SHP77 treated with DMSO at 0.1 percent for 48 hours (cell line): ENCODE results near the gene PDSS2.
"Not testable (repeated sequence)": the region's sequence is repeated elsewhere in the genome, so short reads cannot be mapped to it uniquely, and the experiment has no call there.

ENCODE experiments used
- DNase-seq: peaks from one replicate; lab custom pipeline; 2025; lab: John Stamatoyannopoulos, UW

PDSS2 gene

GRCh38 chr6:107475360-107475759 is 16.0 kb upstream of the PDSS2 start:
- DNase-seq = not testable (repeated sequence)

GRCh38 chr6:107473660-107474059 is 14.3 kb upstream of the PDSS2 start:
- DNase-seq = no peak

DNA sequence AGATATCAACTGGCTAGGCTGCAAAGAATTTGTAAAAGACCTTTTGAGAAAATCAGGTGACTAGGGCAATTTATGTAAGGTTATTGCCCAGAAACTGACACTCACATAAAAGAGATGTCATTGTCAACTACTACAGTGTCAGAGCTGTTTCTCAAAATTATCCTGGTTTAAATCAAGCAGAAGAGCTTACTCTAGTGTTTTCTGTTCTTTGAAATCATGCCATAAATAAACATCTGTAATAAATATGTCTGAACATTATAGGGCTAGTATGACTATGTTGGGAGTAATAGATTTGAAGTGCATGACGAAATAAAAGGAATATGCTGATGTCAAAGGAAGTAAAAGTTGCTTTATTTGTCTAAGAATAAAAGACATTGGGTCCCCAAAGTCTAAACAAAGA is 11.0 kb upstream of the PDSS2 start:
- DNase-seq = no peak

DNA sequence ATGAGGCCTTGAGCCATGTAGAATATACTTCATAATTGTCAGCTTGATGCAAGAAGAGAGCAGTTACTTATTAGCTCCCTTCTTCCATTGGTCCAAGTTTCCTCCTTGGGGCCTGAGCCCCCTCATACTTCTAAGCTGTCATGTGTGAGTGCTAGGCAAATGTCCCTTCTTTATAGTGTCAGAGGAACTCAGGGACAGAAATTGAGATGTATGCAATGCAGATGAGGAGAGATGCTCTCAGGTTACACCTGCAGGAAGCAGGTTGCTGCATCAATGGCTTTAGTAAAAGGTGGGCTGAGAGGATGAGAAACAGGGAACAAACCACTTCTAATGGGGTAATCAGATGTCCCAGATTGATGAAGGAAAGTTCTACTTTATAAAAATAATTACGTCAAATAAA is 6.7 kb upstream of the PDSS2 start:
- no peak for DNase-seq

DNA sequence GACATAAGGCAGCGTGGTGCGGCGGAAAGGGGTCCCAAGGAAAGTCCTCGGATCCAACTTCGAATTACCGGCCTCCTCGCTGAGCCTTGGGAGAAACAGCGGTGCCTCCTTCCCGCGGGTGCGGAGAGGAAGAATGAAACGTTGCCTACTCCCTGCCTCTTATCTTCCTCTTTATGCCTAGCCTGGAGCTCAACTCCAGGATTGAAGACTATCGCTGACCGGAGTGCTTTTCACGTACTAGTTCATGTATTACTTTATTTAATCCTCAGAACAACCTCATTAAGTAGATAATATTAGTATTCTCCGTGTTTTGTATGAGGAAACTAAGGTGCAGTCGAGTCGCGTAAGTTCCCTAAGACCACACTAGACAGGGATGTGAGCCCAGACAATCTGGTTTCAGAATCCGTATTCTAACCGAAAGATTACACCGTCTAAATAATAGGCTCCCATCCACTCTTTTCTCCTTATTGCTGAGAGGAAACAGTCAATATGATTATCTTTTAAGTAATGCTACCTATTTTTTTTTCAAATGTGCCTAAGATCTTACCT is 793 bp upstream of the PDSS2 start:
- DNase-seq = no peak

GRCh38 chr6:107458672-107459282 is 587 bp downstream of the PDSS2 start:
- DNase-seq = peak; percentile 28

DNA sequence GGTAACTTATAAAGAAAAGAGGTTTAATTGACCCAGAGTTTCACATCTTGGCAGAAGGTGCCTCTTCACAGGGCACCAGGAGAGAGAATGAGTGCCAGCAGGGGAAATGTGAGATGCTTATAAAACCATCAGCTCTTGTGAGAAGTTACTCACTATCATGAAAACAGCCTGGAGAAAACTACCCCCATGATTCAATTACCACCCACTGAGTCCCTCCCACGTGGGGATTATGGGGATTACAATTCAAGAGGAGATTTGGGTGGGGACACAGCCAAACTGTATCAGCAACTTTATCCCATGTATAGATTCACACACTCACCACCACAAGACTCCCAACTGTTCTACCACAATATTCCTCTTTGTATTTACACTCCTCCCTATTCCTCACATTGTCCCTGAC is 10.6 kb downstream of the PDSS2 start:
- DNase-seq = no peak

GRCh38 chr6:107447663-107448216 is 11.6 kb downstream of the PDSS2 start:
- DNase-seq = no peak

- no peak for DNase-seq
Observed at GRCh38 chr6:107444277-107444676, 15.1 kb downstream of the PDSS2 start.

DNA sequence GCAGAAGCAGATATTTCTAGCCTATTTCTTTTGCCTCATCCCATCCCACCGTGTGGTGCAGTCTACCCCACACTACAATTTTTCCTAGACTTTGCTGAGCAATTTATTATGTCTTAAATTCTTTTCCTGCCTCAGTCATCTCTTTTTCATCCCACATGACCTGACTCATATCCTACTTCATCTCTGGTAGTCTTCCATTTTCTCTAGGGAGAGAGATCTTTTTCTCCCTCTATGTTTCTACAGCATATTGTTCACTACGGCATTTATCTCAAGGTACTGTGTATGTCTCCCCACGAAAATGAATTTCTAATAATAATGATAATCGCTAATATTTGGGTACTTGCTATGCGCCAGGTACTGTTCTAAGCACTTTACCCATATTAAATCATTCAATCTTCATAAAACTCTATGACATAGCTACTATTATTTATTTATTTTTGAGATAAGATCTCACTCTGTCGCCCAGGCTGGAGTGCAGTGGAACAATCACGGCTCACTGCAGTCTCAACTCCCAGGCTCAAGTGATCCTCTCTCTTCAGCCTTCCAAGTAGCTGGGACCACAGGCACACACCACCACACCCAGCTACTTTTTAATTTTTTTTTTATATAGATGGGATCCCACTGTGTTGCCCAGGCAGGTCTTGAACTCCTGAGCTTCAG is 15.6 kb downstream of the PDSS2 start:
- no peak for DNase-seq

DNA sequence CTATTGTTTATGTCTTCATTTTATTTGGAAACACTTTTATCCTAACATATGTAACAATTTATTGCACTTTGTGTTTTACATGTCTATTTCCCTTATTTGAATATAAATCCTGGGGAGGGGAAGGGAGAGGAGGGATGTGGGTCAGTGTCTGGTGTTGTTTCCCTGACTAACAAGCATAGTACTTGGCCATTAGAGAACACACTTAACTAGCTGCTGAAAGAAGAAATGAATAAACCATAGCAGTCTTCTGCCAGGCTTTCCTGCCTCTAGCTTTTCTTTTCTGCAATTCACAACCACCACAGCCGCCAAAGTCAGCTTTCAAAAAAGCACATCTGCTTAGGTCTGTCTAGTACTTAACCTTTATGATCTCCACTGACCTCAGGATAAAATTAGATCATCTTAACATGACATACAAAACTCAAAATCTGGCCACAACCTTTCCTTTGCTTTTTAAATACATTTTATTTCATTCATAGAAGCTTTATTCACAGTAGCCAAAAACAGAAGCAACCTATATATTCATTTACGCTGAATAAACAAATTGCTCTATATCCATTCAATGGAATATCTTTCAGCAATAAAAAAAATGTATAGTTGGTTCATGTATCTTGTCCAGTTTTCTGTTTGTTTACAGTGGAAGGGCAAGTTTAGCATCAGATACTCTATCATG is 16.3 kb downstream of the PDSS2 start:
- no peak for DNase-seq

GRCh38 chr6:107441682-107442081 is 17.7 kb downstream of the PDSS2 start:
- DNase-seq = no peak

DNA sequence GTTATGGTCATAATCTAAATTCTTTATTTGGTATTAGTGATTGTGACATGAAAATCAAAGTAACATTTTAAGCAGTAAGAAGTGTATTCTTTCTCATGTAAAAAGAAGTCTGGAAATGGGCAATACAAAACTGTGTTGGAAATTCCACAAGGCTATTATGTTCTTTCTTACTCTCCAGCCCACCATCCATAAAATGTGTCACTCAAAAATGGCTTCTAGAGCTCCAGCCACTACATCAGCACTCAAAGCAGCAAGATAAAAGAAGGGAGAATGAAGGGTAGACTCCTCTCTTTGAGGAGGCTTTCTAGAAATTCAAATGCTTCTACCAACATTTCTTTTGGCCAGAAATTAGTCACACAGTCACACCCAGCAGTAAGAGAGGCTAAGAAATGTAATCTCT is 18.4 kb downstream of the PDSS2 start:
- DNase-seq = no peak

- no peak for DNase-seq
Observed at GRCh38 chr6:107439406-107439805, 20.0 kb downstream of the PDSS2 start.

- no peak for DNase-seq
Observed at GRCh38 chr6:107437691-107438090, 21.7 kb downstream of the PDSS2 start.

GRCh38 chr6:107436881-107437280 is 22.5 kb downstream of the PDSS2 start:
- no peak for DNase-seq

- DNase-seq = no peak
Observed at GRCh38 chr6:107435798-107436197, 23.6 kb downstream of the PDSS2 start.

DNA sequence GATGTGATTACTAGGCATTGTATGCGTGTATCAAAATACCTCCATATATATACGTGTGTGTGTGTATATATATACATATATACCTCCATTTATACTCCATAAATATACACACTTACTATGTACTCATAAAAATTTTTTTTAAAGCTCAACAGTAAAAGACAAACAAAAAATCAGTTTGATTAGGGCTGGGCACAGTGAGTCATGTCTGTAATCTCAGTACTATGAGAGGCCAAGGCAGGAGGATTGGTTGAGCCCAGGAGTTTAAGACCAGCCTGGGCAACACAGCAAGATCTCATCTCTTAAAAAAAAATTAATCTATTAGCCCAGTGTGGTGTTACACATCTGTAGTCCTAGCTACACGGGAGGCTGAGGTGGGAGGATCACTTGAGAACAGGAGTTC is 24.6 kb downstream of the PDSS2 start:
- no peak for DNase-seq

DNA sequence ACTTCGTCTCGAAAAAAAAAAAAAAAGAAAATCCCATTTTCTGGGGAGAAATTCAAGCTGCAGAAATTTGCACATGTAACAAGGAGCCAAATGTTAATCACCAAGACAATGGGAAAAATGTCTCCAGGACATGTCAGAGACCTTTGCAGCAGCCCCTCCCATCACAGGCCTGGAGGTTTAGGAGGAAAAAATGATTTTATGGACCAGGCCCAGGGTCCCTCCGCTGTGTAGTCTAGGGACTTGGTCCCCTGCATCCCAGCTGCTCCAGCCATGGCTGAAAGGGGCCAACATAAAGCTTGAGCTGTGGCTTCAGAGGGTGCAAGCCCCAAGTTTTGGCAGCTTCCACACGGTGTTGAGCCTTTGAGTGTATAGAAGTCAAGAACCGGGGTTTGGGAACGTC is 33.4 kb downstream of the PDSS2 start:
- not testable (repeated sequence) for DNase-seq

DNA sequence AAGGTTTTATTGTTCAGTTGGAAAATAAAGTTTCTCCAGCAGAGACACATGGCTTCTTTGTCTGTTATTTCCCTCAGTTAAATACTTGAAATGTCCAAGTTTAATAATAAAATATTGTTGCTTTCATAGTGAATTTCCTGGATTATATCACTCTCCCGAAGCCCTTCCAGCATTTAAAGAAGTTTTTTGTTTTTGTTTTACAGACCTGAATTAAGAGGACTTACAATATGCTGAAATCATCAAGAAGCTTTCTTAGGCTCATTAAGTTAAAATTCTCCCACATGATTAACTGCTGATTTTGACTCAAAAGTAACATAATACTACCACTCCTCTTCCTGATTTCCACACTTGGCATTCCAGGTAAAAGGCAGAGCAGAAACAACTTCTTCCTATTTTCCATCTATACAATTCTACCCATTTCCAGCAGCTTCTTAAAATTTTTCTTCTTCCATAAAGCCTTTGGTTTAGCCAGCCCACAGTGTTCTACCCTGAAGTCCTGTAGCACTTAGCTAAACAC is 35.8 kb downstream of the PDSS2 start:
- DNase-seq = no peak

- no peak for DNase-seq
Observed at GRCh38 chr6:107421696-107422256, 37.6 kb downstream of the PDSS2 start.

DNA sequence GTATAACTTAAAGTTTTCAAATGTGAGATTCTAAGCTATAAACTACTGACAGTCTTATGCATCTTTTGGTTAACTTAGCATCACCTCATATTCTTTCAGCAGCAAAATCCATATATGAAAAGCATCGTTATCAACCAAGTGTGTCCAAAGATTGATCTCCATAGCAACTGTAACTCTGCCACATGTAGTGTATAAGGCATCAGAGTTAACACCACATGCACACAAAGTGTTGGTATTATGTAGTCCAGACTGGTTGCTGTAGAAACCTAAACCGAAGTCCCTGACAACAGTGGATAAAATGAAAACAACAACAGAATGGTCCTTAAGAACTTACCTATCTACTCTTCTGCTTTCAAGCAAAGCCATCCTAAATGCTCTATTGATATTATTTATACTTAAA is 39.6 kb downstream of the PDSS2 start:
- no peak for DNase-seq
